Islet precursor cell (in vitro differentiated cells): Measurements from ENCODE around the gene PRDM11.
"Not testable (repeated sequence)": the region's sequence is repeated elsewhere in the genome, so short reads cannot be mapped to it uniquely, and the experiment has no call there.

ENCODE experiments used
- DNase-seq: peaks from one replicate; pipeline ENCODE4 v3.0.0-alpha.2; 2018

PRDM11 gene

GRCh38 chr11:45237711-45238315, 91.4 kb downstream of the PRDM11 start:
- no peak for DNase-seq

GRCh38 chr11:45238724-45239123, 92.3 kb downstream of the PRDM11 start:
- DNase-seq, result no peak

DNA sequence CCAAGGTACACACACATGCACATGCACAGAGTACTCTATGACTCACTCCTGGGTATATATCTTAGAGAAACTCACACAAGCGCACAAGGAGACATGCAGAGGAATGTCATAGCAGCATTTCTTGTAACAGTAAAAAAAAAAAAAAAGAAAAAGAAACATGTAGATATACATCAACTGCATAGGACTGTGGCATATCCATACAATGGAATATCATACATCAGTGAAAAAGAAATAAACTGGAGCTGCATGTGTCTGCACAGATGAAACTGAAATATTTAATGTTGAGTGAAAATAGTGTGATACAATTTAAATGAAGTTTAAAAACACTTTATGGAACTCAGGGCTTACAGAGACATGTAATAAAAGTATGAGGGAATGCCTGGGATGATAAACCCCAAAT, 93.3 kb downstream of the PRDM11 start:
- DNase-seq, result no peak

GRCh38 chr11:45243967-45244366, 97.5 kb downstream of the PRDM11 start:
- DNase-seq, result no peak

DNA sequence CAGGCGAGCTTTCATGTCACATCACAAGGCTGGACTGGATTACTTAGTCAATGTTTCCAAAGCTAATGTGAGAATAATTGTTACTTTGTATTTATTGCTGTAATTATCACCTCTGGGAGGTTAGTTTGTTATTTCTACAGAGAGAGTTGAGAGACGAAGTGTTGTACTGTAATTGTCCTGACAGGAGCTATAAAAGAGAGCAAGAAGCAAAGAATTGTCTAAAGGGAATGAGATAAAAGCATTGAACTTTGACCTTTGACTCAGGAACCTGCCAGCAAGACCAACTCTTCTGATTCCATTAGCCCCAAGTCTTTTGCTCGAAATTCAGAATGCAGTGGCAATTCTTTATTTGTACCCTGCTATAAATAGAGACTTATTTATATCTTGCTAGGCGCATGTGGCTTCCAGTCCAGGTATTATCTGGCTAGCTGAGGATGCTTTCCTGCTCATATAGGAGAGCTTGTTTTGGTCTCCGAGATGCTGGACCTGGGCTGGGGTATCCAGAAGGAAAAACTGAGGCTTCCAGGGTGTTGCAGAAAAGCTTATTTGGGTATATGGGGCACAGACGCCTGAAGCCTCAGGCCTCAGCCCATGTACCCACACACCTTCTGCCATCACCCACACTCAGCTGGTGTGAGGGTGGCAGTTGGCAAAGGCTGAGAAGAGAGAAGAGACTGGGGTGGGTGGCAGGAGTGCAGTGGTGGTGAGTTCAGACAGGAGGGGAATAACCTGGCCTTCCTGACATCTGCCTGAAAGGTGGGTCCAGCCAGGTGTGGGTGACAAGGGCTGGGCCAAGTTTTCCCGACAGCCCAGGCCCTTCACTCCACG, 99.0 kb downstream of the PRDM11 start:
- DNase-seq, result no peak

DNA sequence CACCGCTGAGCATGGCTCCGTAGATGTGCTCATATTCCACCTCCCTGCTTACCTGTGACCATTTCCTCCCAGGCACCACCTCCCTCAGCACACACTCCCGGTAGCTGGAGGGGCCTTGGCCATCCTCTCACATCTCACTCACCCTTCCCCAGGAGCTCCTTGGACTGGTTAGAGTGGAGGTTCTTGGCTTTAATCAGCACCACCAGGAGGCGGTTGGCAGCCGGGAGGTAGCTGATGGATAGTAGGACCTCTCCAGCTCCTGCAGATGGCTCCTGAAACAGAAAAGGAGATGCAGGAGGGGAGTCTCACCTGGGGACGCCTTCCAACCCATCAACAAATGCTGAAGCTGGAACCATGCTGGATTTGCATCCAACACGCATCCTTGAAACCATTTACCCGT, 99.8 kb downstream of the PRDM11 start:
- no peak for DNase-seq

GRCh38 chr11:45247433-45247832, 101.0 kb downstream of the PRDM11 start:
- no peak for DNase-seq

GRCh38 chr11:45248501-45249011, 102.1 kb downstream of the PRDM11 start:
- no peak for DNase-seq

DNA sequence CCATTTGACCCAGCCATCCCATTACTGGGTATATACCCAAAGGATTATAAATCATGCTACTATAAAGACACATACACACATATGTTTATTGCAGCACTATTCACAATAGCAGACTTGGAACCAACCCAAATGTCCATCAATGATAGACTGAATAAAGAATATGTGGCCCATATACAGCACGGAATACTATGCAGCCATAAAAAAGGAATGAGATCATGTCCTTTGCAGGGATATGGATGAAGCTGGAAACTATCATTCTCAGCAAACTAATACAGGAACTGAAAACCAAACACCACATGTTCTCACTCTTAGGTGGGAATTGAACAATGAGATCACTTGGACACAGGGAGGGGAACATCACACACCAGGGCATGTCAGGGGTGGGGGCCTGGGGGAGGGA, 102.9 kb downstream of the PRDM11 start:
- DNase-seq, result not testable (repeated sequence)

DNA sequence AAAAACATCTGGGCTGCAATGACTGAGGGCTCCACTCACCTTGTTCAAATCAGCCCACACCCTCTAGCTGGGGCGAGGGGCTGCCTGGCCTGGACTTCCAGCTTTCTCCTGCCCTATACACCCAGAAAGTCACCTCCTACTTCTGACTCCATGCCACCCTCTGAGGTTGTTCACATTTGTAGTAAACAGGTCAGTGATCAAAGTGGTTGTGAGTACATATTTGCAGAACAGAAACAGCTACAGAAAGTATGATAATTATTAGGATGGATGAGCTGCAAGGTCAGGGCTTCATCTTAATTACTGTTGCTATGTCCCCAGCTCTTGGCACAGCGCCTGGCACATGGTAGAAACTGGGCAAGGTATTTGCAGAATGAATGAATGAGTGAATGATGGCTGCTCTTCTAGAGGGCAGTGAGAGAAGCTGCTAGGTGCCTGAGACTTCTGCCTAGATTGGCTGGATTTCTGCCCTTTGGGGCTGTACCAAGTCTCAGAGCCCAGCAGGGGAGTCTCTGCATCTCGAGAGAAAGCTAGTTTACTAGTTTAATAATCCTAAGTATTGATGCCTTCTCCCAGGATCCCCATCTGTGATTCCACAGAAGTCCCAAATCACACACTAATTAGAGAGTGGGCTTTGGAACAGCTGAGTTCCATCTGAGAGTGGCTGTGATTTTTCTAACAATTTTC, 103.7 kb downstream of the PRDM11 start:
- no peak for DNase-seq

GRCh38 chr11:45252134-45252856, 105.9 kb downstream of the PRDM11 start:
- DNase-seq, result peak; percentile 93

- no peak for DNase-seq
These were observed 106.4 kb downstream of the PRDM11 start for GRCh38 chr11:45252877-45253276.

- DNase-seq, result no peak
These were observed 107.2 kb downstream of the PRDM11 start for GRCh38 chr11:45253640-45254039.

DNA sequence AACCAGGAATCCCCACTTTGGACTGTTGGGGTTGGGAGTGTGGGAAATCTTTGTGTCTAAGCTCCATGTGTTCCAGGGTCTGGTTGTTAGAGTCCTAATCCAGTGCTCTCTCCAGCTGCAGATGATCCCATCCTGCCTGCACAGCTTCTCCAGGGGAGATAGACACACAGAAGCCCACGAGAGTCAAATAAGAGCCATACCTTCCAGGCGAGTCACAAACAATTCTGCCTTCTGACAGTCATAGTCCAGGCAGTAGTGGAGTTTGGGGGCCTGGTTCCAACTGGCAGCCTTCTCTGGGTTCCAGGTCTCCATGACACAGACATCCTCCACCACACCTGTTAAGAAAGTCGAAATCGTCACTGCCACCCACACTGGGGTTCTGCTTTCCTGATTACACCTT, 107.6 kb downstream of the PRDM11 start:
- DNase-seq, result peak; percentile 72

GRCh38 chr11:45258982-45259530, 112.6 kb downstream of the PRDM11 start:
- no peak for DNase-seq

DNA sequence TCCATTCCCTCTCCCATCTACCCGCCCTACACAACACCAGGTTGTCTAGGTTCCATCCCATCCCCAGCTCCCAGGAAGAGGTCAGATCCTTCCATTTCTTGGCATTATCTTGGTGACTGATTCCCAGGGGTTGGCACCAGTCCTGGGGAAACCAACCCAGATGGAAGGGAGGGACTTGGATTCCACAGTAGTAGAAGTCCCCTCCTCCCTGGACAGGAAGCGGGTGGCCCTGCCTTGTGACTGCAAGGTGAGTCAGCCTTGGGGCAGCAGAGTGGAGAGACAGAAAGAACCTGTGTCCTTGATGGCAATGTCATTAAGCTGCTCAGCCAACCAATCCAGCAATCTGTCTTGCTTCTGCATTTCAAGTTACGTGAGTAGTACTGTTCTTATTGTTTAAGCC, 113.2 kb downstream of the PRDM11 start:
- peak; percentile 68 for DNase-seq

- DNase-seq, result no peak
These were observed 113.6 kb downstream of the PRDM11 start for GRCh38 chr11:45260071-45260470.

DNA sequence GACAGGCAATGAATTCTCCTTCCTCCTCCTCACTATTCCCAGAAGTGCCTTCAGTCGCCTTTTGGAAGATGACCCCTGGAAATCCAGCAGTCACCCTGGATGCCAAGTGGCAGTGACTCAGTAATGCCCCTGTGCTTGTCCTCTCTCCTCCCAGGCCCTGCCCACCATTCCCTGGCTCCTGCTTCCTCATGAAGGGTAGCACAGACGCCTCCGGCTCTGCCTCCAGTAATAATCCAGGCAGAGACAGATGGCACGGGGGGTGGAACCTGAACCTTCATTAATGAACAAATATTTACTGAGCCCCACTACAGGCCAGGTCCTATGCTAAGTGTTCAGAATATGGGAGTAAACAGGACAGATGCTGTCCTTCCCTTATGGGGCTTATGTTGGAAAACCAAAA, 116.5 kb downstream of the PRDM11 start:
- no peak for DNase-seq

DNA sequence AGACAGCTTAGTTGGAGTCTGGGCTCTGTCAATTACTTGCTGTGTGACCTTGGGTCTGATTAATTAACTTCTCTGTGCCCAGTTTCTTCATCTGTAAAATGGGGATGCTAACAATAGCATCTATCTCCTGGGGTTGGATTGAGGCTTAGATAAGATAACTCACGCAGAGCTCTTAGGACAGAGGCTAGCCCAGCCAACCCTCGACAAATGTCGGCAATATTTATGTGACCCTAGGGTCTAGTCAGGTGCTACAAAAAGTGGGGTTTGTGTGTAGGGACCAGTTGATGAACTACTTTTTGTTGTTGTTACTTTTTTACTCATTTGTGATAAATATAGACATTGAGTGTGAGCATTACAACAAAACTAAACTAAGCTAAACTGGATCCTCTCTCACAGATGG, 117.3 kb downstream of the PRDM11 start:
- DNase-seq, result no peak

GRCh38 chr11:45264839-45265515, 118.5 kb downstream of the PRDM11 start:
- DNase-seq, result no peak

- no peak for DNase-seq
These were observed 119.7 kb downstream of the PRDM11 start for GRCh38 chr11:45265969-45266675.

- no peak for DNase-seq
These were observed 120.2 kb downstream of the PRDM11 start for GRCh38 chr11:45266676-45267020.
